OCI-LY7 (cell line): ENCODE results near the gene NOL9. TPM values are rescaled to one million over a fixed set of nuclear protein-coding genes. Genes with fewer than 3 reads are reported as not detected.

ENCODE experiments used
- BruUV-seq: library from RNA; stranded (reverse); fragments of 400-500 nt; replicated peaks from 2 replicates; lab custom pipeline; 2021; lab: Mats Ljungman, UMichigan
- CTCF ChIA-PET: fragments of 300-600 bp; sonication (Branson Sonifier 250); formaldehyde crosslinking; loops from one replicate; lab custom pipeline; 2022; ENCODE audit warnings: antibody characterized with exemption; ENCODE audit not compliant: unreplicated experiment; lab: Charles Lee
- POLR2A ChIA-PET: fragments of 300-600 bp; sonication (Branson Sonifier 250); formaldehyde crosslinking; loops from one replicate; lab custom pipeline; 2022; ENCODE audit warnings: antibody characterized with exemption; lab: Charles Lee
- DNase-seq: peaks from one replicate; pipeline ENCODE4 v3.0.0-alpha.2; 2015; ENCODE audit warnings: low spot score
- H2AFZ ChIP-seq: fragments of 200-600 bp; sonication (generic), shearing (Covaris generic); 2 replicates; pipeline ENCODE4 v1.6.1; 2014; ENCODE audit warnings: mild to moderate bottlenecking, antibody characterized with exemption, low read length, moderate library complexity
- H3K27ac ChIP-seq: fragments of 200-600 bp; sonication (generic); 2 replicates; pipeline ENCODE4 v1.5.1; 2014; ENCODE audit warnings: mixed run types, low read depth, mild to moderate bottlenecking, moderate library complexity, low read length, inconsistent platforms; ENCODE audit not compliant: poor library complexity, severe bottlenecking
- H3K36me3 ChIP-seq: fragments of 200-600 bp; sonication (generic); 2 replicates; pipeline ENCODE4 v1.6.1; 2014; ENCODE audit warnings: mild to moderate bottlenecking, antibody characterized with exemption, low read length, moderate library complexity, mixed read lengths; ENCODE audit not compliant: insufficient read depth
- H3K4me1 ChIP-seq: fragments of 200-600 bp; sonication (generic); 2 replicates; pipeline ENCODE4 v1.5.1; 2014; ENCODE audit warnings: mild to moderate bottlenecking, low read length; ENCODE audit not compliant: insufficient read depth, poor library complexity, severe bottlenecking
- H3K4me2 ChIP-seq: fragments of 200-600 bp; sonication (generic); 2 replicates; pipeline ENCODE4 v1.6.1; 2014; ENCODE audit warnings: mild to moderate bottlenecking, low read length
- H3K4me3 ChIP-seq: fragments of 200-600 bp; sonication (generic); 2 replicates; pipeline ENCODE4 v1.5.1; 2014; ENCODE audit warnings: mild to moderate bottlenecking, low read depth, low read length; ENCODE audit not compliant: poor library complexity, severe bottlenecking
- H3K79me2 ChIP-seq: fragments of 200-600 bp; sonication (generic); 2 replicates; pipeline ENCODE4 v1.6.1; 2016; ENCODE audit warnings: low read depth, mild to moderate bottlenecking, low read length, moderate library complexity, mixed read lengths; ENCODE audit not compliant: insufficient read depth
- H3K9me2 ChIP-seq: fragments of 200-600 bp; sonication (generic); 2 replicates; pipeline ENCODE4 v1.6.1; 2016; ENCODE audit warnings: mild to moderate bottlenecking, low read length, mixed read lengths; ENCODE audit not compliant: insufficient read depth
- H3K9me3 ChIP-seq: fragments of 200-600 bp; sonication (generic); 2 replicates; pipeline ENCODE4 v1.6.1; 2014; ENCODE audit warnings: mild to moderate bottlenecking, mixed run types, low read length, mixed read lengths
- H4K20me1 ChIP-seq: fragments of 200-600 bp; sonication (generic); 2 replicates; pipeline ENCODE4 v1.6.1; 2014; ENCODE audit warnings: mild to moderate bottlenecking, antibody characterized with exemption, low read length, moderate library complexity, mixed read lengths; ENCODE audit not compliant: insufficient read depth
- CTCF ChIP-seq: fragments of 200-600 bp; sonication (generic); conservative IDR thresholded peaks from 2 replicates; pipeline ENCODE4 v1.5.1; 2014; ENCODE audit warnings: mild to moderate bottlenecking, antibody characterized with exemption, low read length, moderate library complexity, mixed read lengths
- EZH2phosphoT487 ChIP-seq: fragments of 200-600 bp; sonication (generic); IDR thresholded peaks from 2 replicates; pipeline ENCODE4 v1.6.1; 2018; ENCODE audit warnings: low read depth, borderline replicate concordance, mild to moderate bottlenecking, mixed run types, antibody characterized with exemption, low read length, moderate library complexity, mixed read lengths
- intact Hi-C: fragments of 100-400 bp; cut with micrococcal nuclease; formaldehyde crosslinking; loops from one replicate; pipeline ENCODE4 v1.10.0; 2022; ENCODE audit not compliant: unreplicated experiment
- total RNA-seq, 2 experiments: library from RNA; depleted of rRNA in 1 of 2; stranded (reverse); fragments of >200 nt in 1 of 2; shearing (Covaris generic) in 1 of 2; gene quantifications; 2 replicates each; pipeline ENCODE4 v1.2.3, GENCODE V29; 2014 to 2022

Gene NOL9
- total RNA-seq, 2 experiments from 2014 or later, result 39.1 to 58.8 TPM

GRCh38 chr1:6580119-6580592 is 25.8 kb upstream of the NOL9 start:
- TF ChIP-seq CTCF (no peak), EZH2phosphoT487 (no peak)
- Histone ChIP-seq H3K9me2 (no peaks in the 10 kb centered on the region), H3K36me3 (peaks cover 4% of the 10 kb centered on the region; the same call in 1 of the 2 replicates), H3K9me3 (no peaks in the 10 kb centered on the region), H3K4me2 (peak overlapping the region; percentile 98), H4K20me1 (no peaks in the 10 kb centered on the region), H3K27ac (peak overlapping the region; percentile 38), H3K79me2 (peaks cover 19% of the 10 kb centered on the region), H3K4me1 (peaks cover 29% of the 10 kb centered on the region), H2AFZ (peak overlapping the region; percentile 22; the same call in 1 of the 2 replicates), H3K4me3 (peak overlapping the region; percentile 86)
- BruUV-seq, result no TSS peak
- DNase-seq, result peak; percentile 56
- CTCF ChIA-PET, result interaction anchor here (0.6 to 1.3 kb wide), 5 partner anchors 10 to 413 kb away, joined by 3 to 10 read pairs (median 5); partner anchors contain the start of genes NOL9 and TAS1R1
- POLR2A ChIA-PET, result interaction anchor here (0.7 to 1.2 kb wide), 3 partner anchors 10 to 84 kb away, joined by 3 to 7 read pairs (median 5); no protein-coding TSS in a partner anchor
- intact Hi-C loops, result loop anchor here (1.0 kb wide), 1 partner anchor 26 kb away; the partner anchor contains the start of gene NOL9

- Histone ChIP-seq H3K79me2 (peaks cover 19% of the 10 kb centered on the region), H3K9me3 (no peaks in the 10 kb centered on the region), H3K9me2 (no peaks in the 10 kb centered on the region), H3K36me3 (peaks cover 4% of the 10 kb centered on the region; the same call in 1 of the 2 replicates), H4K20me1 (no peaks in the 10 kb centered on the region), H3K4me2 (peak within 1 kb of the TSS; percentile 98), H3K4me1 (peaks cover 29% of the 10 kb centered on the region), H3K27ac (peak within 1 kb of the TSS; percentile 38), H3K4me3 (peak within 1 kb of the TSS; percentile 86), H2AFZ (peak within 1 kb of the TSS; percentile 60; the same call in 1 of the 2 replicates)
- intact Hi-C loops, result loop anchor here (1.0 kb wide), 1 partner anchor 25 kb away; the partner anchor contains the start of gene NOL9
- BruUV-seq, result no TSS peak
- no peak for TF ChIP-seq EZH2phosphoT487
- TF ChIP-seq CTCF, result no peak
- peak; percentile 98 for DNase-seq
- ChIA-PET CTCF (interaction anchor here (0.6 to 1.3 kb wide), 5 partner anchors 9 to 413 kb away, joined by 3 to 10 read pairs (median 5); partner anchors contain the start of genes NOL9 and TAS1R1), POLR2A (interaction anchor here (0.6 to 1.2 kb wide), 6 partner anchors 9 to 619 kb away, joined by 3 to 7 read pairs (median 3); partner anchors contain the start of genes PHF13 and THAP3)
Observed at GRCh38 chr1:6579374-6580118, 25.2 kb upstream of the NOL9 start, which contains the start of gene ZBTB48. Gene ZBTB48, plus strand, starts transcription at chr1:6579994. Its CDS starts 616 bp downstream, at chr1:6580610.
